DND-41 (cell line): ENCODE measurements around the gene CYP2W1.

ENCODE experiments used
- ATAC-seq: fragments of 200-7000 bp; cut with Tn5 transposase; 3 replicates; pipeline ENCODE4 v1.9.1; 2021; ENCODE audit warnings: low read depth; ENCODE audit not compliant: insufficient read depth
- DNase-seq: peaks from one replicate; pipeline ENCODE4 v3.0.0-alpha.2; 2020
- H2AFZ ChIP-seq: 2 replicates; pipeline ENCODE4 v1.6.0; 2012; ENCODE audit warnings: low read depth, low read length
- H3K27ac ChIP-seq: 2 replicates; pipeline ENCODE4 v1.5.1; 2012; ENCODE audit warnings: low read length, inconsistent platforms
- H3K27me3 ChIP-seq: fragments of 200-600 bp; sonication (generic); 2 replicates; pipeline ENCODE4 v1.6.0; 2012; ENCODE audit warnings: low read length, mild to moderate bottlenecking, inconsistent platforms; ENCODE audit not compliant: insufficient read depth, poor library complexity
- H3K36me3 ChIP-seq: 2 replicates; pipeline ENCODE4 v1.5.1; 2012; ENCODE audit warnings: low read length, inconsistent platforms; ENCODE audit not compliant: insufficient read depth
- H3K4me1 ChIP-seq: 2 replicates; pipeline ENCODE4 v1.5.1; 2012; ENCODE audit warnings: mild to moderate bottlenecking, low read length; ENCODE audit not compliant: insufficient read depth
- H3K4me2 ChIP-seq: 2 replicates; pipeline ENCODE4 v1.6.0; 2012; ENCODE audit warnings: mild to moderate bottlenecking, moderate library complexity, low read length, inconsistent platforms; ENCODE audit not compliant: insufficient read depth
- H3K4me3 ChIP-seq, 2 experiments: fragments of 200-600 bp in 1 of 2; shearing (Covaris generic) in 1 of 2; 2 replicates each; pipeline ENCODE4 v1.5.1; 2012 to 2016; ENCODE audit warnings: inconsistent platforms in 2 of 2, low read length in 2 of 2, mild to moderate bottlenecking in 2 of 2, low read depth in 1 of 2, moderate library complexity in 1 of 2
- H3K79me2 ChIP-seq: 2 replicates; pipeline ENCODE4 v1.6.0; 2012; ENCODE audit warnings: low read length, inconsistent platforms; ENCODE audit not compliant: insufficient read depth
- H3K9ac ChIP-seq: 2 replicates; pipeline ENCODE4 v1.6.0; 2012; ENCODE audit warnings: low read depth, mild to moderate bottlenecking, inconsistent platforms, low read length, moderate library complexity
- H3K9me3 ChIP-seq: 2 replicates; pipeline ENCODE4 v1.5.1; 2012; ENCODE audit warnings: low read length, moderate library complexity, mild to moderate bottlenecking, inconsistent platforms; ENCODE audit not compliant: insufficient read depth, severe bottlenecking
- H4K20me1 ChIP-seq: 2 replicates; pipeline ENCODE4 v1.6.0; 2012; ENCODE audit warnings: low read length; ENCODE audit not compliant: insufficient read depth
- EZH2 ChIP-seq: IDR thresholded peaks from 3 replicates; pipeline ENCODE4 v1.6.1; 2012; ENCODE audit warnings: borderline replicate concordance, low read depth, mild to moderate bottlenecking, moderate library complexity, low read length, inconsistent platforms; ENCODE audit not compliant: severe bottlenecking
- TF ChIP-seq, protein P1 (sequence below): IDR thresholded peaks from 2 replicates; pipeline ENCODE4 v1.5.1; 2012; ENCODE audit warnings: borderline replicate concordance, low read length, moderate library complexity, mild to moderate bottlenecking; ENCODE audit not compliant: poor library complexity, severe bottlenecking; ENCODE audit errors: extremely low read depth

Gene CYP2W1, protein sequence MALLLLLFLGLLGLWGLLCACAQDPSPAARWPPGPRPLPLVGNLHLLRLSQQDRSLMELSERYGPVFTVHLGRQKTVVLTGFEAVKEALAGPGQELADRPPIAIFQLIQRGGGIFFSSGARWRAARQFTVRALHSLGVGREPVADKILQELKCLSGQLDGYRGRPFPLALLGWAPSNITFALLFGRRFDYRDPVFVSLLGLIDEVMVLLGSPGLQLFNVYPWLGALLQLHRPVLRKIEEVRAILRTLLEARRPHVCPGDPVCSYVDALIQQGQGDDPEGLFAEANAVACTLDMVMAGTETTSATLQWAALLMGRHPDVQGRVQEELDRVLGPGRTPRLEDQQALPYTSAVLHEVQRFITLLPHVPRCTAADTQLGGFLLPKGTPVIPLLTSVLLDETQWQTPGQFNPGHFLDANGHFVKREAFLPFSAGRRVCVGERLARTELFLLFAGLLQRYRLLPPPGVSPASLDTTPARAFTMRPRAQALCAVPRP

DNA sequence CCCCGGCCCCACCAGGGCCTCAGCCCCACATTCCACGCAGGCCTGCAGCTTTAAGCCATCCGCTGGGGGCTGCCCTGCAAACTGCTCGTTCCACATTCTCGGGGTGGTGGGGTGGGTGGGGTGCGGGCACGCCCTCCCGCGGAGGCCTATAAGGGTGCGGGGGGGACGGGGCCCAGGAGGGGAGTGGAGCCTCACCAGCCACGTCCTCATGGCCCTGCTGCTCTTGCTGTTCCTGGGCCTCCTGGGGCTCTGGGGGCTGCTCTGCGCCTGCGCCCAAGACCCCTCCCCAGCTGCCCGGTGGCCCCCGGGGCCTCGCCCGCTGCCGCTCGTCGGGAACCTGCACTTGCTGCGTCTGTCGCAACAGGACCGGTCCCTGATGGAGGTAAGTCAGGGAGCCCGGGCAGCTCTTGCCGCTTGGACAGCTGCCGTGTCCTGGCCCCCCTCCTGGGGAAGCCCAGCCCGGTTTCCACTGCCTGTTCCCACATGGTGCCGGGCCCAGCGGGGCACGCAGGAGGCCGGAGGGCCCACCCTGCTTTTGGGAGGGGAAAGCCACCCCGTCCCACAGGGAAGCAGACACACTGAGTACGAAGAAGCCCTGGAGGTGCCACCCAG is at the start of gene CYP2W1:
TSS of gene CYP2W1 (plus strand) at position 178 of the 612 bp plus-strand sequence. CDS start at position 209, 31 bp downstream.
- Histone ChIP-seq H3K9me3 (no peaks in the 10 kb centered on the region), H4K20me1 (peaks cover 2% of the 10 kb centered on the region; the same call in 1 of the 2 replicates), H3K9ac (no peak within 1 kb of the TSS), H2AFZ (no peak within 1 kb of the TSS), H3K4me1 (no peaks in the 10 kb centered on the region), H3K36me3 (no peaks in the 10 kb centered on the region), H3K4me2 (no peak within 1 kb of the TSS), H3K27me3 (no peaks in the 10 kb centered on the region), H3K4me3 (no peak within 1 kb of the TSS), H3K27ac (no peak within 1 kb of the TSS), H3K79me2 (no peaks in the 10 kb centered on the region)
- ATAC-seq (no peak), DNase-seq (no peak)
- TF ChIP-seq EZH2: no peak
- TF ChIP-seq, protein P1, sequence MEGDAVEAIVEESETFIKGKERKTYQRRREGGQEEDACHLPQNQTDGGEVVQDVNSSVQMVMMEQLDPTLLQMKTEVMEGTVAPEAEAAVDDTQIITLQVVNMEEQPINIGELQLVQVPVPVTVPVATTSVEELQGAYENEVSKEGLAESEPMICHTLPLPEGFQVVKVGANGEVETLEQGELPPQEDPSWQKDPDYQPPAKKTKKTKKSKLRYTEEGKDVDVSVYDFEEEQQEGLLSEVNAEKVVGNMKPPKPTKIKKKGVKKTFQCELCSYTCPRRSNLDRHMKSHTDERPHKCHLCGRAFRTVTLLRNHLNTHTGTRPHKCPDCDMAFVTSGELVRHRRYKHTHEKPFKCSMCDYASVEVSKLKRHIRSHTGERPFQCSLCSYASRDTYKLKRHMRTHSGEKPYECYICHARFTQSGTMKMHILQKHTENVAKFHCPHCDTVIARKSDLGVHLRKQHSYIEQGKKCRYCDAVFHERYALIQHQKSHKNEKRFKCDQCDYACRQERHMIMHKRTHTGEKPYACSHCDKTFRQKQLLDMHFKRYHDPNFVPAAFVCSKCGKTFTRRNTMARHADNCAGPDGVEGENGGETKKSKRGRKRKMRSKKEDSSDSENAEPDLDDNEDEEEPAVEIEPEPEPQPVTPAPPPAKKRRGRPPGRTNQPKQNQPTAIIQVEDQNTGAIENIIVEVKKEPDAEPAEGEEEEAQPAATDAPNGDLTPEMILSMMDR: no peak

DNA sequence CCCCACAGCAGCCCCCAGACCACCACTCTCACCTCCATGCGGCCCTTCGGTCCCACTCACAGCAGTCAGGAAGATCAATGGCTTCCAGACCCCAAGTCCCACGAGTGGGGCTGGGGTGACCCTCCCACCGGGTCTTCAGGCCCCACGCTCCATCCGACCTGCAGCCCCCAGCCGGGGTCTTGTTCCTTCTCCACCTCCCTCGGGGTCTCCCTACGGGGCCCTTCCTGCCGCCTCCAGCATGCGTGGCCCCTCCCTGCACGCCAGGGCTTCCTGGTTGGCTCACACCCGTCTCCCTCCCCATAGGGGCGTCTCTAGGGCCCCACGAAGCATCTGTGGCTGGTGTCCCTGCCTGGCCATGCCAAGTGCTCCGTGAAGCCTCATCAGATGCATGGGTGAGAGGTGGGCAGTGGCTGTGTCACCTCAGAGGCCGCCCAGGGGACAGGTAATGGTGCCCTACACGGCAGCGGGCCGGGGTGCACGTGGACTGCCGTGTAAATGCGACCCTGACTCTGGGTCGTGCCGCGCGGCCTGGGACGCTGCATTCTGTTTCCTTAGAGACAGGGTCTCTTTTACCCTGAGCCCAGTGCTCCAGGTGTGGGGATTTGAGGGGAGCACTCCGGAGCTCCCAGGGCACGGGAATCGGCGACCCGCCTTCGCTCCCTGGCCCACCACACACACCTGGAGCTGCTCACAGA is 48.4 kb upstream of the CYP2W1 start:
- Histone ChIP-seq H3K9me3 (no peaks in the 10 kb centered on the region), H3K79me2 (no peaks in the 10 kb centered on the region), H3K36me3 (no peaks in the 10 kb centered on the region), H3K27ac (no peak overlapping the region), H3K4me3 (no peak overlapping the region), H2AFZ (no peak overlapping the region), H3K9ac (no peak overlapping the region), H3K4me1 (no peaks in the 10 kb centered on the region), H4K20me1 (no peaks in the 10 kb centered on the region), H3K27me3 (no peaks in the 10 kb centered on the region), H3K4me2 (no peak overlapping the region)
- TF ChIP-seq EZH2: no peak
- TF ChIP-seq, protein P1: no peak
- no peak for DNase-seq
- ATAC-seq: no peak

DNA sequence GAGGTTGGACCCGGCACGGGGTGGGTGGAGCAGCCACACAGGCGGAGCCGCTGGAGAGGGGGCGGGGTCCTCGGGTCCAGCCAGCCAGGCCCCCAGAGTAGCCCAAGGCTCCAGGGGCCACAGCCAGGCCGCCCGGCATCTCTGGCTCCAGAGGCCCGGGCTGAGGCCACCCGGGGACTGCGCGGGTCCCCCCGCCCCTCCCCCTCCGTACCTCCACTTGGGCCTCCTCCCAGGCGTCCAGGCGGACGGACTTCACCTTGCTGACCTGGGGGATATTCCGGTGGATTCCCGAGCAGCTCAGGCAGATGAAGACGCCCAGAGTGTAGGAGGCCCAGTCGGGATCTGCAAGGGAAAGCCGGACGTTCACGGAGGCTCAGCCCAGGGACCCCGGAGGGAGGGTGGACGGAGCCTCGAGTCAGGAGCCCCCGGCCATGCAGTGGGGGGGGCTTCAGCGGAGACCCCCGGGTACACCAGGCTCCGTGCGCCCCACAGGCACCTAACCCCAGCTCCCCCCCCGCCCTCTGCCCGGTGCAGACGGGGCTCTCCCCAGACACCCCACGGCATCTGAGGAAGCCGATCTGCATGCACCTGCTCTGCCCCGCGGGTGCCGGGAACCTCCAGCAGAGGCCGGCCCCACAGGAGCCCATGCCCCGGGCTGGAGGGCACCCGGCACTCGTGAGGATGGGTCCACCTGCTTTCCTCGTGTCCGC is 47.7 kb upstream of the CYP2W1 start:
- H3K79me2 ChIP-seq: no peaks in the 10 kb centered on the region
- no peak overlapping the region for H3K27ac ChIP-seq
- DNase-seq (no peak), ATAC-seq (no peak)
- H3K9ac ChIP-seq: no peak overlapping the region
- no peaks in the 10 kb centered on the region for H3K4me1 ChIP-seq
- H3K9me3 ChIP-seq: no peaks in the 10 kb centered on the region
- no peaks in the 10 kb centered on the region for H3K27me3 ChIP-seq
- no peak overlapping the region for H2AFZ ChIP-seq
- no peaks in the 10 kb centered on the region for H3K36me3 ChIP-seq
- no peaks in the 10 kb centered on the region for H4K20me1 ChIP-seq
- no peak for TF ChIP-seq EZH2
- TF ChIP-seq, protein P1: no peak
- H3K4me2 ChIP-seq: no peak overlapping the region
- no peak overlapping the region for H3K4me3 ChIP-seq
